NOMO-1 (cell line): Measurements from ENCODE around the gene WNT3A.

Source experiments
- DNase-seq, 2 experiments: peaks; one replicate each; lab custom pipeline; 2025; ENCODE audit not compliant: unreplicated experiment in 2 of 2; lab: John Stamatoyannopoulos, UW

The WNT3A gene

GRCh38 chr1:228030451-228031201, 23.8 kb downstream of the WNT3A start:
- DNase-seq = no peak

GRCh38 chr1:228031276-228031995, 24.6 kb downstream of the WNT3A start:
- no peak for DNase-seq

- DNase-seq = no peak
These were observed 25.2 kb downstream of the WNT3A start for GRCh38 chr1:228032041-228032440.

- DNase-seq = no peak
These were observed 26.6 kb downstream of the WNT3A start for GRCh38 chr1:228033376-228033775.

GRCh38 chr1:228034954-228035837, 28.4 kb downstream of the WNT3A start:
- DNase-seq = no peak

- DNase-seq = no peak
These were observed 29.0 kb downstream of the WNT3A start for GRCh38 chr1:228035844-228036243.

- DNase-seq = no peak
These were observed 30.0 kb downstream of the WNT3A start for GRCh38 chr1:228036701-228037231.

GRCh38 chr1:228037401-228038386, 30.9 kb downstream of the WNT3A start:
- DNase-seq = no peak

GRCh38 chr1:228038387-228039005, 31.7 kb downstream of the WNT3A start:
- no peak for DNase-seq

- DNase-seq = no peak
These were observed 32.5 kb downstream of the WNT3A start for GRCh38 chr1:228039006-228039903.

- no peak for DNase-seq
These were observed 33.2 kb downstream of the WNT3A start for GRCh38 chr1:228039986-228040385.

GRCh38 chr1:228041316-228041715, 34.5 kb downstream of the WNT3A start:
- DNase-seq = no peak

- DNase-seq = no peak
These were observed 35.7 kb downstream of the WNT3A start for GRCh38 chr1:228042508-228042907.

- DNase-seq = no peak
These were observed 36.6 kb downstream of the WNT3A start for GRCh38 chr1:228043281-228043848.

- DNase-seq = no peak
These were observed 38.2 kb downstream of the WNT3A start for GRCh38 chr1:228044961-228045360.

- no peak for DNase-seq
These were observed 38.6 kb downstream of the WNT3A start for GRCh38 chr1:228045405-228045804.

- no peak for DNase-seq
These were observed 39.1 kb downstream of the WNT3A start for GRCh38 chr1:228045871-228046270.
